SK-N-SH treated with all-trans-retinoic acid at 6 μM for 48 hours (cell line): Measurements from ENCODE around the gene FNDC3B.

Source experiments
- BACH2 ChIP-seq: fragments of 250-450 bp; sonication (Bioruptor Pico); IDR thresholded peaks from 2 replicates; pipeline ENCODE4 v1.9.0; 2021; ENCODE audit warnings: mild to moderate bottlenecking, borderline replicate concordance
- CSDC2 ChIP-seq: fragments of 250-450 bp; sonication (Bioruptor Pico); IDR thresholded peaks from 2 replicates; pipeline ENCODE4 v1.5.0; 2020; ENCODE audit warnings: mild to moderate bottlenecking, moderate library complexity
- ESRRG ChIP-seq: fragments of 250-450 bp; sonication (Bioruptor Pico); IDR thresholded peaks from 2 replicates; pipeline ENCODE4 v1.6.1; 2021; ENCODE audit warnings: mild to moderate bottlenecking
- GLIS3 ChIP-seq: fragments of 250-450 bp; sonication (Bioruptor Pico); IDR thresholded peaks from 2 replicates; pipeline ENCODE4 v1.5.0; 2020; ENCODE audit warnings: mild to moderate bottlenecking, moderate library complexity
- ISL1 ChIP-seq: fragments of 250-450 bp; sonication (Bioruptor Pico); IDR thresholded peaks from 2 replicates; pipeline ENCODE4 v2.1.2; 2022; ENCODE audit warnings: mild to moderate bottlenecking, moderate library complexity
- PPARA ChIP-seq: fragments of 250-450 bp; sonication (Bioruptor Pico); IDR thresholded peaks from 2 replicates; pipeline ENCODE4 v1.5.0; 2020; ENCODE audit warnings: mild to moderate bottlenecking, borderline replicate concordance
- SNAI2 ChIP-seq: fragments of 250-450 bp; sonication (Bioruptor Pico); IDR thresholded peaks from 2 replicates; pipeline ENCODE4 v1.5.0; 2020; ENCODE audit warnings: mild to moderate bottlenecking, moderate library complexity
- ZNF70 ChIP-seq: fragments of 450-650 bp; formaldehyde crosslinking; IDR thresholded peaks from 2 replicates; pipeline ENCODE4 v1.5.0; 2020; ENCODE audit warnings: mild to moderate bottlenecking, moderate library complexity
- ZNF8 ChIP-seq: fragments of 450-650 bp; formaldehyde crosslinking; IDR thresholded peaks from 2 replicates; pipeline ENCODE4 v1.5.0; 2020; ENCODE audit warnings: mild to moderate bottlenecking, moderate library complexity
- TF ChIP-seq, protein P1 (sequence below): fragments of 250-450 bp; sonication (Bioruptor Pico); IDR thresholded peaks from 2 replicates; pipeline ENCODE4 v1.8.0; 2020; ENCODE audit warnings: mild to moderate bottlenecking, moderate library complexity, borderline replicate concordance

DNA sequence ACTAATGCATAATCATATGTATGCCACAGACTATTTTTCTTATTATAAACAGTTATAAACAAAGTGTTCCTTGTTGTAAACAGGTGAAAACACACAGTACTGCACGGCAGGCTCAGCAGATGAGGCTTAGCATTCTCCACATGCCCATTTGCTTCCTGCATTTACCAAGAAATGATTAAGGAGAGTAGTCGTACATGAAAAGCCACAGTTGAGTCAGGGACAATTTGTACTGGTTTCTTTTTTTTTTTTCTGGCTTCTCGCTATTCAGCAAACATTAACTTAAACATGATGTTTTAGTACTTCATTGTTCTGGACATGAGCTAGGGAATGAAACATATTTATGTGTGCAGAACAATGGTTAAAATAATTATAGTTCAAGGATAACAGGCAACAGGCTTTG, 345.5 kb downstream of the FNDC3B start:
- TF ChIP-seq, protein P1, sequence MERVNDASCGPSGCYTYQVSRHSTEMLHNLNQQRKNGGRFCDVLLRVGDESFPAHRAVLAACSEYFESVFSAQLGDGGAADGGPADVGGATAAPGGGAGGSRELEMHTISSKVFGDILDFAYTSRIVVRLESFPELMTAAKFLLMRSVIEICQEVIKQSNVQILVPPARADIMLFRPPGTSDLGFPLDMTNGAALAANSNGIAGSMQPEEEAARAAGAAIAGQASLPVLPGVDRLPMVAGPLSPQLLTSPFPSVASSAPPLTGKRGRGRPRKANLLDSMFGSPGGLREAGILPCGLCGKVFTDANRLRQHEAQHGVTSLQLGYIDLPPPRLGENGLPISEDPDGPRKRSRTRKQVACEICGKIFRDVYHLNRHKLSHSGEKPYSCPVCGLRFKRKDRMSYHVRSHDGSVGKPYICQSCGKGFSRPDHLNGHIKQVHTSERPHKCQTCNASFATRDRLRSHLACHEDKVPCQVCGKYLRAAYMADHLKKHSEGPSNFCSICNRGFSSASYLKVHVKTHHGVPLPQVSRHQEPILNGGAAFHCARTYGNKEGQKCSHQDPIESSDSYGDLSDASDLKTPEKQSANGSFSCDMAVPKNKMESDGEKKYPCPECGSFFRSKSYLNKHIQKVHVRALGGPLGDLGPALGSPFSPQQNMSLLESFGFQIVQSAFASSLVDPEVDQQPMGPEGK (CRISPR knock-in tag) = no peak
- TF ChIP-seq ISL1 (no peak), PPARA (no peak), BACH2 (CRISPR knock-in tag) (no peak), SNAI2 (CRISPR knock-in tag) (no peak), ZNF8 (CRISPR knock-in tag) (no peak), GLIS3 (no peak), ESRRG (CRISPR knock-in tag) (no peak), CSDC2 (CRISPR knock-in tag) (no peak), ZNF70 (CRISPR knock-in tag) (no peak)
